ENCODE data around the gene KLHL11. TPM values are rescaled to one million over a fixed set of nuclear protein-coding genes. Genes with fewer than 3 reads are reported as not detected.

Gene KLHL11
- total and polyA plus RNA-seq, 7 donors: 1.1 to 6.1 (median 2.4) TPM

- ATAC-seq: no peak
- TF ChIP-seq CTCF (IDR thresholded peaks at IDR 0.05): no peak
- H3K27ac ChIP-seq: no peak overlapping the region
- DNase-seq: no peak
- H3K27me3 ChIP-seq (ENCODE audit: insufficient read depth in 3 of 3, low read length in 2 of 3): no peaks in the 10 kb centered on the region
- peaks cover 5 to 90% of the 10 kb centered on the region in 2 donors for H3K36me3 ChIP-seq (ENCODE audit: insufficient read depth in 1 of 2, low read depth in 1 of 2)
- no peaks in the 10 kb centered on the region for H3K4me1 ChIP-seq
- no peaks in the 10 kb centered on the region for H3K9me3 ChIP-seq
- H3K4me3 ChIP-seq: no peak overlapping the region
- 81 to 94% (median 82%) methylated on average over 3 of the region's 3 CpGs for WGBS, 3 donors
- intact Hi-C loops (cut with DNase I): no loop called here
Measured at GRCh38 chr17:41893384-41893783, 28.2 kb upstream of the KLHL11 start.

GRCh38 chr17:41892021-41892376 is 26.8 kb upstream of the KLHL11 start:
- DNase-seq (peak in 1 of 2 donors; percentile 12), ATAC-seq (no peak)
- WGBS, 3 donors: 89 to 100% (median 98%) methylated on average over 4 of the region's 4 CpGs
- Histone ChIP-seq H3K9me3 (no peaks in the 10 kb centered on the region), H3K36me3 (ENCODE audit: insufficient read depth in 1 of 2, low read depth in 1 of 2) (peaks cover 5 to 90% of the 10 kb centered on the region in 2 donors), H3K27ac (no peak overlapping the region), H3K4me3 (no peak overlapping the region), H3K4me1 (no peaks in the 10 kb centered on the region), H3K27me3 (ENCODE audit: insufficient read depth in 3 of 3, low read length in 2 of 3) (no peaks in the 10 kb centered on the region)
- intact Hi-C loops (cut with DNase I): no loop called here
- no peak for TF ChIP-seq CTCF (IDR thresholded peaks at IDR 0.05)

- no peak overlapping the region for H3K27ac ChIP-seq
- intact Hi-C loops (cut with DNase I): no loop called here
- ATAC-seq (no peak), DNase-seq (no peak)
- no peaks in the 10 kb centered on the region for H3K4me1 ChIP-seq
- no peaks in the 10 kb centered on the region for H3K27me3 ChIP-seq (ENCODE audit: insufficient read depth in 3 of 3, low read length in 2 of 3)
- no peak overlapping the region for H3K4me3 ChIP-seq
- H3K36me3 ChIP-seq (ENCODE audit: insufficient read depth in 1 of 2, low read depth in 1 of 2): peaks cover 5 to 90% of the 10 kb centered on the region in 2 donors
- H3K9me3 ChIP-seq: no peaks in the 10 kb centered on the region
- TF ChIP-seq CTCF (IDR thresholded peaks at IDR 0.05): no peak
- 96 to 98% (median 98%) methylated on average over 7 of the region's 7 CpGs for WGBS, 3 donors
Measured at GRCh38 chr17:41891135-41892020, 26.2 kb upstream of the KLHL11 start.

GRCh38 chr17:41888332-41888965 is 23.2 kb upstream of the KLHL11 start:
- ATAC-seq: no peak
- WGBS, 3 donors: 85 to 92% (median 86%) methylated on average over 6 of the region's 6 CpGs

More at GRCh38 chr17:41888332-41888965, 23.2 kb upstream of the KLHL11 start:
- intact Hi-C loops (cut with DNase I): loop anchor here in 1 of 2 donors (10.0 kb wide), 1 partner anchor 154 kb away; the partner anchor contains the start of gene HAP1
- Histone ChIP-seq H3K27ac (no peak overlapping the region), H3K27me3 (ENCODE audit: insufficient read depth in 3 of 3, low read length in 2 of 3) (no peaks in the 10 kb centered on the region), H3K9me3 (no peaks in the 10 kb centered on the region), H3K4me1 (no peaks in the 10 kb centered on the region), H3K4me3 (no peak overlapping the region), H3K36me3 (ENCODE audit: insufficient read depth in 1 of 2, low read depth in 1 of 2) (peaks cover 12 to 96% of the 10 kb centered on the region in 2 donors)
- TF ChIP-seq CTCF (IDR thresholded peaks at IDR 0.05): no peak
- DNase-seq: no peak
